ENCODE measurements around the gene FDX1. TPM values are rescaled to one million over a fixed set of nuclear protein-coding genes. Genes with fewer than 3 reads are reported as not detected.

The FDX1 gene
- total RNA-seq, 3 donors from 2014 or later (not counting 1 experiment from before 2014, with no cell fraction given): 6.7 to 7.9 (median 7.8) TPM

- no peaks in the 10 kb centered on the region for H3K9me3 Mint-ChIP-seq
- no peak for TF ChIP-seq CTCF (IDR thresholded peaks at IDR 0.05)
- H3K4me1 Mint-ChIP-seq: no peaks in the 10 kb centered on the region
These were observed 76.0 kb downstream of the FDX1 start for GRCh38 chr11:110505528-110506284.

GRCh38 chr11:110507328-110507727 is 77.6 kb downstream of the FDX1 start:
- ATAC-seq: no peak
- TF ChIP-seq CTCF (IDR thresholded peaks at IDR 0.05): no peak
- Mint-ChIP-seq H3K9me3 (no peaks in the 10 kb centered on the region), H3K4me1 (no peaks in the 10 kb centered on the region), H3K27ac (no peak overlapping the region), H3K27me3 (ENCODE audit: low read depth in 2 of 2) (peaks cover 0 to 2% of the 10 kb centered on the region in 2 donors), H3K4me3 (no peak overlapping the region), H3K36me3 (no peaks in the 10 kb centered on the region)
- no peak for DNase-seq
- 90% methylated on average over 5 of the region's 5 CpGs for WGBS (ENCODE audit: insufficient coverage)
- Histone ChIP-seq H3K27ac (ENCODE audit: low read length) (no peak overlapping the region), H3K4me1 (ENCODE audit: control insufficient read depth, insufficient read depth, low read length) (no peaks in the 10 kb centered on the region), H3K36me3 (ENCODE audit: control insufficient read depth, insufficient read depth, low read length) (no peaks in the 10 kb centered on the region), H3K9me3 (ENCODE audit: control insufficient read depth, insufficient read depth, low read length) (no peaks in the 10 kb centered on the region), H3K27me3 (ENCODE audit: control insufficient read depth, insufficient read depth, low read length) (no peaks in the 10 kb centered on the region), H3K4me3 (ENCODE audit: low read length) (no peak overlapping the region)
- intact Hi-C loops (cut with micrococcal nuclease): no loop called here

More at GRCh38 chr11:110505528-110506284, 76.0 kb downstream of the FDX1 start:
- H3K27ac Mint-ChIP-seq: no peak overlapping the region
- Histone ChIP-seq H3K4me3 (ENCODE audit: low read length) (no peak overlapping the region), H3K27me3 (ENCODE audit: control insufficient read depth, insufficient read depth, low read length) (no peaks in the 10 kb centered on the region), H3K4me1 (ENCODE audit: control insufficient read depth, insufficient read depth, low read length) (no peaks in the 10 kb centered on the region), H3K27ac (ENCODE audit: low read length) (no peak overlapping the region), H3K36me3 (ENCODE audit: control insufficient read depth, insufficient read depth, low read length) (no peaks in the 10 kb centered on the region), H3K9me3 (ENCODE audit: control insufficient read depth, insufficient read depth, low read length) (no peaks in the 10 kb centered on the region)
- 87% methylated on average over 8 of the region's 9 CpGs for WGBS (ENCODE audit: insufficient coverage)
- no peak for DNase-seq
- peaks cover 2 to 6% of the 10 kb centered on the region in 2 donors for H3K27me3 Mint-ChIP-seq (ENCODE audit: low read depth in 2 of 2)
- no peak for ATAC-seq
- no peaks in the 10 kb centered on the region for H3K36me3 Mint-ChIP-seq
- no peak overlapping the region for H3K4me3 Mint-ChIP-seq
- intact Hi-C loops (cut with micrococcal nuclease): no loop called here

GRCh38 chr11:110508786-110509185 is 79.0 kb downstream of the FDX1 start:
- no peaks in the 10 kb centered on the region for H3K4me1 ChIP-seq (ENCODE audit: control insufficient read depth, insufficient read depth, low read length)
- Mint-ChIP-seq H3K27me3 (ENCODE audit: low read depth in 2 of 2) (peaks cover 0 to 2% of the 10 kb centered on the region in 2 donors), H3K9me3 (no peaks in the 10 kb centered on the region), H3K4me3 (no peak overlapping the region), H3K36me3 (no peaks in the 10 kb centered on the region), H3K4me1 (no peaks in the 10 kb centered on the region), H3K27ac (no peak overlapping the region)
- no peak overlapping the region for H3K27ac ChIP-seq (ENCODE audit: low read length)
- no peaks in the 10 kb centered on the region for H3K9me3 ChIP-seq (ENCODE audit: control insufficient read depth, insufficient read depth, low read length)
- ATAC-seq: no peak
- DNase-seq: no peak
- no peak overlapping the region for H3K4me3 ChIP-seq (ENCODE audit: low read length)
- intact Hi-C loops (cut with micrococcal nuclease): no loop called here
- 55% methylated on average over 1 of the region's 1 CpG for WGBS (ENCODE audit: insufficient coverage)
- no peaks in the 10 kb centered on the region for H3K36me3 ChIP-seq (ENCODE audit: control insufficient read depth, insufficient read depth, low read length)
- H3K27me3 ChIP-seq (ENCODE audit: control insufficient read depth, insufficient read depth, low read length): no peaks in the 10 kb centered on the region
- no peak for TF ChIP-seq CTCF (IDR thresholded peaks at IDR 0.05)

GRCh38 chr11:110509472-110509871 is 79.7 kb downstream of the FDX1 start:
- Histone ChIP-seq H3K4me1 (ENCODE audit: control insufficient read depth, insufficient read depth, low read length) (no peaks in the 10 kb centered on the region), H3K27ac (ENCODE audit: low read length) (no peak overlapping the region), H3K9me3 (ENCODE audit: control insufficient read depth, insufficient read depth, low read length) (no peaks in the 10 kb centered on the region), H3K27me3 (ENCODE audit: control insufficient read depth, insufficient read depth, low read length) (no peaks in the 10 kb centered on the region), H3K36me3 (ENCODE audit: control insufficient read depth, insufficient read depth, low read length) (no peaks in the 10 kb centered on the region), H3K4me3 (ENCODE audit: low read length) (no peak overlapping the region)
- DNase-seq (no peak), ATAC-seq (no peak)
- Mint-ChIP-seq H3K4me3 (no peak overlapping the region), H3K9me3 (no peaks in the 10 kb centered on the region), H3K27ac (no peak overlapping the region), H3K27me3 (ENCODE audit: low read depth in 2 of 2) (peaks cover 0 to 2% of the 10 kb centered on the region in 2 donors), H3K4me1 (no peaks in the 10 kb centered on the region), H3K36me3 (no peaks in the 10 kb centered on the region)
- intact Hi-C loops (cut with micrococcal nuclease): no loop called here
- no peak for TF ChIP-seq CTCF (IDR thresholded peaks at IDR 0.05)

Measured in natural killer cell (primary cell).